Measurements from ENCODE around the gene IL7R. TPM values are rescaled to one million over a fixed set of nuclear protein-coding genes. Genes with fewer than 3 reads are reported as not detected.

IL7R gene
- total and polyA plus RNA-seq, 10 of the 15 experiments (the other 5 are each of a cell fraction or from before 2014, with no cell fraction given), result 0.40 to 21.1 (median 0.85) TPM

GRCh38 chr5:35850967-35851680 is 5.6 kb upstream of the IL7R start:
- BruUV-seq (replicated peaks), result no TSS peak
- FAIRE-seq (no peak), ATAC-seq (no peak), DNase-seq (ENCODE audit: low read depth, low spot score) (no peak)
- ChIA-PET CTCF (interaction anchor here (0.7 to 2.4 kb wide), 14 partner anchors 10 to 200 kb away, joined by 3 to 10 read pairs (median 5); no protein-coding TSS in a partner anchor), SMC1A (ENCODE audit: uncharacterized antibody, unreplicated experiment) (interaction anchor here (0.7 to 15.1 kb wide), 11 partner anchors 10 to 73 kb away, joined by 3 to 238 read pairs (median 5); no protein-coding TSS in a partner anchor), RAD21 (ENCODE audit: unreplicated experiment) (interaction anchor here (0.6 to 2.6 kb wide), 8 partner anchors 9 to 198 kb away, joined by 3 to 12 read pairs (median 3); no protein-coding TSS in a partner anchor), POLR2A (interaction anchor here (0.8 to 1.1 kb wide), 3 partner anchors 47 to 57 kb away, joined by 3 to 4 read pairs (median 4); no protein-coding TSS in a partner anchor)
- Histone ChIP-seq H3K4me3 (no peak overlapping the region), H3K79me2 (ENCODE audit: control insufficient read depth, insufficient read depth, low read length) (no peaks in the 10 kb centered on the region), H3K36me3 (ENCODE audit: control insufficient read depth in 2 of 2, insufficient read depth in 2 of 2, low read length in 1 of 2) (no peaks in the 10 kb centered on the region), H3K27ac (ENCODE audit: control insufficient read depth, insufficient read depth) (no peak overlapping the region), H3K4me1 (ENCODE audit: control insufficient read depth, insufficient read depth, low read length) (peaks cover 16% of the 10 kb centered on the region), H4K20me1 (ENCODE audit: control insufficient read depth, insufficient read depth) (no peaks in the 10 kb centered on the region), H3K9me3 (replicated peaks; ENCODE audit: control insufficient read depth, insufficient read depth, low read length) (peaks cover 4% of the 10 kb centered on the region; the same call in 1 of the 3 replicates), H3K9ac (ENCODE audit: control insufficient read depth, insufficient read depth, low read length) (no peak overlapping the region), H3K4me2 (ENCODE audit: control insufficient read depth, insufficient read depth) (no peak overlapping the region), H3K27me3 (replicated peaks in 1 of 2; ENCODE audit: control insufficient read depth in 2 of 2, insufficient read depth in 2 of 2, low read length in 1 of 2) (no peaks in the 10 kb centered on the region), H2AFZ (ENCODE audit: control insufficient read depth, low read depth, low read length) (no peak overlapping the region)
- 33% methylated on average over 8 of the region's 8 CpGs for WGBS (ENCODE audit: insufficient coverage, insufficient replicate concordance, low lambda C conversion rate, missing lambda C conversion rate)
- intact Hi-C loops (cut with micrococcal nuclease; ENCODE audit: unreplicated experiment), result loop anchor here (5.0 kb wide), 1 partner anchor 74 kb away; no protein-coding TSS in a partner anchor
- in situ Hi-C loops (cut with MboI), result no loop called here
- TF ChIP-seq CEBPB (IDR thresholded peaks at IDR 0.05; ENCODE audit: borderline replicate concordance in 1 of 2, low read depth in 2 of 2, low read length in 2 of 2), result no peak
- TF ChIP-seq BCLAF1 (IDR thresholded peaks at IDR 0.05), result no peak
- no peak for TF ChIP-seq RUNX3 (IDR thresholded peaks at IDR 0.05; ENCODE audit: low read length)
- no peak for TF ChIP-seq MLLT1 (IDR thresholded peaks at IDR 0.05)
- TF ChIP-seq BACH1 (IDR thresholded peaks at IDR 0.05; ENCODE audit: borderline replicate concordance), result no peak
- no peak for TF ChIP-seq RB1 (IDR thresholded peaks at IDR 0.05; ENCODE audit: borderline replicate concordance)
- TF ChIP-seq CHD4 (IDR thresholded peaks at IDR 0.05), result no peak
- TF ChIP-seq EZH2 (IDR thresholded peaks at IDR 0.05; ENCODE audit: borderline replicate concordance, control insufficient read depth, low read depth, low read length), result no peak
- no peak for TF ChIP-seq CREM (IDR thresholded peaks at IDR 0.05; ENCODE audit: low read depth)
- TF ChIP-seq PAX5 (IDR thresholded peaks at IDR 0.05; ENCODE audit: borderline replicate concordance, low read depth, low read length), result no peak
- TF ChIP-seq, protein P1, sequence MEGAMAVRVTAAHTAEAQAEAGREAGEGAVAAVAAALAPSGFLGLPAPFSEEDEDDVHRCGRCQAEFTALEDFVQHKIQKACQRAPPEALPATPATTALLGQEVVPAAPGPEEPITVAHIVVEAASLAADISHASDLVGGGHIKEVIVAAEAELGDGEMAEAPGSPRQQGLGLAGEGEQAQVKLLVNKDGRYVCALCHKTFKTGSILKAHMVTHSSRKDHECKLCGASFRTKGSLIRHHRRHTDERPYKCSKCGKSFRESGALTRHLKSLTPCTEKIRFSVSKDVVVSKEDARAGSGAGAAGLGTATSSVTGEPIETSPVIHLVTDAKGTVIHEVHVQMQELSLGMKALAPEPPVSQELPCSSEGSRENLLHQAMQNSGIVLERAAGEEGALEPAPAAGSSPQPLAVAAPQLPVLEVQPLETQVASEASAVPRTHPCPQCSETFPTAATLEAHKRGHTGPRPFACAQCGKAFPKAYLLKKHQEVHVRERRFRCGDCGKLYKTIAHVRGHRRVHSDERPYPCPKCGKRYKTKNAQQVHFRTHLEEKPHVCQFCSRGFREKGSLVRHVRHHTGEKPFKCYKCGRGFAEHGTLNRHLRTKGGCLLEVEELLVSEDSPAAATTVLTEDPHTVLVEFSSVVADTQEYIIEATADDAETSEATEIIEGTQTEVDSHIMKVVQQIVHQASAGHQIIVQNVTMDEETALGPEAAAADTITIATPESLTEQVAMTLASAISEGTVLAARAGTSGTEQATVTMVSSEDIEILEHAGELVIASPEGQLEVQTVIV (IDR thresholded peaks at IDR 0.05; ENCODE audit: borderline replicate concordance, partially characterized antibody), result no peak
- TF ChIP-seq IRF3 (IDR thresholded peaks at IDR 0.05), result no peak
- TF ChIP-seq EGR1 (IDR thresholded peaks at IDR 0.05; ENCODE audit: borderline replicate concordance in 1 of 2, low read depth in 2 of 2, low read length in 2 of 2), result no peak
- no peak for TF ChIP-seq SPI1 (IDR thresholded peaks at IDR 0.05; ENCODE audit: borderline replicate concordance, insufficient read depth, low read depth, low read length)
- TF ChIP-seq MXI1 (IDR thresholded peaks at IDR 0.05; ENCODE audit: low read depth, low read length), result no peak

Data from GM12878 (cell line).